Left renal pelvis (tissue), 4 donors: Measurements from ENCODE around the gene SIGLEC5. TPM values are rescaled to one million over a fixed set of nuclear protein-coding genes. Genes with fewer than 3 reads are reported as not detected.

Experiments
- polyA plus RNA-seq, 4 donors: library from polyadenylated mRNA; unstranded; fragments of 120-200 nt; gene quantifications; one replicate each; pipeline ENCODE4 v1.2.1, GENCODE V29; 2013; ENCODE audit not compliant: insufficient read length in 4 of 4

The SIGLEC5 gene
- polyA plus RNA-seq, 4 donors: 0.37 to 0.62 (median 0.57) TPM; not detected in 1

Other genes starting within 250 kb of the SIGLEC5 start
- gene LIM2, start 242.4 kb downstream of the SIGLEC5 start, polyA plus RNA-seq: under 1 TPM; 0.44 to 0.70 (median 0.66) TPM
- gene C19orf84, start 239.8 kb downstream of the SIGLEC5 start, polyA plus RNA-seq: under 1 TPM in 3 of 4 donors, not detected in 1; 0.13 to 0.50 (median 0.46) TPM
- gene SIGLEC10, start 212.8 kb downstream of the SIGLEC5 start, polyA plus RNA-seq: 1 to 10 TPM in 2 of 4 donors, under 1 TPM in 2; 0.66 to 2.0 (median 1.2) TPM
- gene SIGLEC8, start 171.9 kb downstream of the SIGLEC5 start, polyA plus RNA-seq: under 1 TPM in 1 of 4 donors, not detected in 3; 0.08 TPM
- not detected for gene CEACAM18, start 151.9 kb downstream of the SIGLEC5 start, polyA plus RNA-seq
- gene SIGLEC12, start 128.6 kb downstream of the SIGLEC5 start, polyA plus RNA-seq: under 1 TPM in 3 of 4 donors, not detected in 1; 0.14 to 0.20 (median 0.16) TPM
- under 1 TPM in 2 of 4 donors, not detected in 2; 0.14 to 0.23 TPM for gene SIGLEC6, start 98.7 kb downstream of the SIGLEC5 start, polyA plus RNA-seq
- gene ZNF175, start 59.1 kb downstream of the SIGLEC5 start, polyA plus RNA-seq: 10 to 100 TPM; 16.6 to 19.8 (median 18.3) TPM
- 1 to 10 TPM in 2 of 4 donors, under 1 TPM in 2; 0.15 to 1.5 (median 0.91) TPM for gene SIGLEC14, start 16.4 kb upstream of the SIGLEC5 start, polyA plus RNA-seq
- gene SPACA6, start 62.9 kb upstream of the SIGLEC5 start, polyA plus RNA-seq: 10 to 100 TPM; 12.9 to 29.4 (median 16.6) TPM
- gene HAS1, start 93.6 kb upstream of the SIGLEC5 start, polyA plus RNA-seq: under 1 TPM in 2 of 4 donors, not detected in 2; 0.09 to 0.37 TPM
- 1 to 10 TPM in 3 of 4 donors, under 1 TPM in 1; 0.80 to 5.2 (median 2.4) TPM for gene FPR1, start 121.5 kb upstream of the SIGLEC5 start, polyA plus RNA-seq
- under 1 TPM; 0.11 to 0.68 (median 0.34) TPM for gene FPR2, start 130.8 kb upstream of the SIGLEC5 start, polyA plus RNA-seq
- 1 to 10 TPM in 1 of 4 donors, under 1 TPM in 3; 0.27 to 1.2 (median 0.51) TPM for gene FPR3, start 164.8 kb upstream of the SIGLEC5 start, polyA plus RNA-seq